ENCODE data around the gene IKBIP. TPM values are rescaled to one million over a fixed set of nuclear protein-coding genes. Genes with fewer than 3 reads are reported as not detected.

The IKBIP gene, protein sequence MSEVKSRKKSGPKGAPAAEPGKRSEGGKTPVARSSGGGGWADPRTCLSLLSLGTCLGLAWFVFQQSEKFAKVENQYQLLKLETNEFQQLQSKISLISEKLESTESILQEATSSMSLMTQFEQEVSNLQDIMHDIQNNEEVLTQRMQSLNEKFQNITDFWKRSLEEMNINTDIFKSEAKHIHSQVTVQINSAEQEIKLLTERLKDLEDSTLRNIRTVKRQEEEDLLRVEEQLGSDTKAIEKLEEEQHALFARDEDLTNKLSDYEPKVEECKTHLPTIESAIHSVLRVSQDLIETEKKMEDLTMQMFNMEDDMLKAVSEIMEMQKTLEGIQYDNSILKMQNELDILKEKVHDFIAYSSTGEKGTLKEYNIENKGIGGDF
- polyA plus RNA-seq (2012; ENCODE audit: missing spikeins), result 24.7 TPM

DNA sequence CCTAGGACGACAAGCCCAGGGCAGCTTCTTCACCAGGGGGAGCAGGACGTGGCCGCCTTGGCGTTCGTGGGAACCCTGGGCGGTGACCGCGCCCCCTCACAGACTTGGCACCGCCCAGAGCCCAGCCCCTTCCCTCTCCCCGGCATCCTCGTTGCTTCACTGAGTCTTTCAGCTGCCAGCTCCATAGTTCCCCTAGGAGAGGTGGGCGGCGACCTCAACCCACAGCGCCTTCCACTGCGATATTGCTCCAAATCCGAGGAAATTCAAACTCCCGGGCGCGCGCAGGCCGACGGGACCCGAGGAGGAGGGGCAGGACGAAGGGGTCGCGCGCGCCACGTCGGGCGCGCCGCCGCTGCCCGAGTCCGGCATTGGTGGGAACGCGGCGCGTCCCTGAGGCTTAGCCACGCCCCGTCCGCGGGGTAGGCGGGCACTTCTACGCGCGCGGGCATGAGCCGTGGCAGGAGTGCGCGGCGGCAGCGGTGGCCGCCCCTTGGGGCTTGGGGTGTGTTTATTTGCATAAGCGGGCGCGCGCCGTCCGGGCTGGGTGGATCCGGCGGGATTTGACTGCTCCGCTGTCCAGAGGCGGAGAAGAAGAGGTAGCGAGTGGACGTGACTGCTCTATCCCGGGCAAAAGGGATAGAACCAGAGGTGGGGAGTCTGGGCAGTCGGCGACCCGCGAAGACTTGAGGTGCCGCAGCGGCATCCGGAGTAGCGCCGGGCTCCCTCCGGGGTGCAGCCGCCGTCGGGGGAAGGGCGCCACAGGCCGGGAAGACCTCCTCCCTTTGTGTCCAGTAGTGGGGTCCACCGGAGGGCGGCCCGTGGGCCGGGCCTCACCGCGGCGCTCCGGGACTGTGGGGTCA lies at the start of gene IKBIP, which contains the start of gene APAF1:
IKBIP (minus strand) TSS at position 77 of the 860 bp plus-strand sequence. CDS start 87 bp downstream, outside the sequence.
APAF1 (plus strand) TSS at position 579 of the 860 bp plus-strand sequence. CDS start 3,070 bp downstream, outside the sequence.
- peak; percentile 88 for DNase-seq (ENCODE audit: insufficient read length)
- TF ChIP-seq TAF1 (IDR thresholded peaks at IDR 0.05; ENCODE audit: borderline replicate concordance, low read depth, low read length) (no peak; the same call in 1 of the 2 replicates), POLR2AphosphoS5 (IDR thresholded peaks at IDR 0.05; ENCODE audit: low read depth, low read length) (peak; percentile 86), POLR2A (IDR thresholded peaks at IDR 0.05; ENCODE audit: low read depth, low read length) (peak; percentile 89)
- FAIRE-seq, result peak; percentile 99

DNA sequence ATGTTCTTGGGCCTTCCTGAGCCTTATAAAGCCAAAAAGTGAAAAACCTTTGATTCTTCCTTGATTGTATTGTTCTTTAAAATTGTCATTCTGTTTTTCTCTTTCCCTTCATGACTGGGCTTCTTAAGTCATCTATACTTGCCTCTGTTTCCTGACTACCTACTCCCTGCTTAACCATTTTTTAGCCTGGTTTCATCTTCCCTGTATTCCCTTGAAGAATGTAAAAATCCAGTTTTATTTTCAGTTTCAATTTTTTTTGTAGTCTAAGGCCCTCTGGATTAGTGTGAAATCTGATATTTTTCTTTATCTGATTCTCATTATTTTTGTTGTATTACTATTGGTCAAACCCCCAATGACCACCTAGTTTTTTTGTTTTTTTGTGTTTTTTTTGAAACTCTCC lies 46.8 kb upstream of the IKBIP start:
- FAIRE-seq (no peak), DNase-seq (ENCODE audit: insufficient read length) (no peak)
- TF ChIP-seq TAF1 (IDR thresholded peaks at IDR 0.05; ENCODE audit: borderline replicate concordance, low read depth, low read length), result no peak
- no peak for TF ChIP-seq POLR2A (IDR thresholded peaks at IDR 0.05; ENCODE audit: low read depth, low read length)
- TF ChIP-seq POLR2AphosphoS5 (IDR thresholded peaks at IDR 0.05; ENCODE audit: low read depth, low read length), result no peak

DNA sequence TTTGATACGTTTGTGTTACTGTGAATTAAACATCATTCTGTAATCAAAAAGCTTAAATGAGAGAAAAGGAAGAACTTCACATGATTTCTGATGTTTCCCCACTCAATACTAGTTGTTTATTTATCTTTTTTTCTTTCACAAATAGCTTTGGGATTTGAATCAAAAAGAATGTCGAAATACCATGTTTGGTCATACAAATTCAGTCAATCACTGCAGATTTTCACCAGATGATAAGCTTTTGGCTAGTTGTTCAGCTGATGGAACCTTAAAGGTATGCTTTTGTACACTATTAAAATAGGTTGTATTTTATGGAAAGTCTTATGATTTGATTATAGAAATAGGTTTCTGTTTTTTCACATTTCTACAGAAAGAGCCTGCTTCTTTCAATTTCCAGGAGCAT lies 42.0 kb upstream of the IKBIP start:
- no peak for DNase-seq (ENCODE audit: insufficient read length)
- TF ChIP-seq TAF1 (IDR thresholded peaks at IDR 0.05; ENCODE audit: borderline replicate concordance, low read depth, low read length) (no peak), POLR2A (IDR thresholded peaks at IDR 0.05; ENCODE audit: low read depth, low read length) (no peak), POLR2AphosphoS5 (IDR thresholded peaks at IDR 0.05; ENCODE audit: low read depth, low read length) (no peak)
- FAIRE-seq, result no peak

DNA sequence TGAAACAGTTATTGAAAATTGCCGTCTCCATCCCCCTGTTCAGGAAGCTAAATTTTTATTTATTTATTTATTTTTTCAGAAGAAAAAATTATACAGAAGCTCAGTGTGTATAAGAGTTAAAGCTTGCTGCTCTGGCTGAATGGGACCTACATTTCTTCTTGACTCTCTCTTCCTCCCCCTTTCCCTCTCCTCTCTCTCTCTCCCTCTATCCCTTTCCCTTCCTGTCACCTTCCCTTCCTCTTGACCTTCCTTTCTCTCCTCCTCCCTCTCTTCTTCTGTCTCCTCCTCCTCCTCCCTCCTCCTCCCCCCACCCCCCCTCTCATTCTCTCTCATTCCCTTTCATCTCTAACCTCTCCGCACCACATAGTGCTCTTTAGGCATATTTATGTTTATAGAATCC lies 39.6 kb upstream of the IKBIP start:
- DNase-seq (ENCODE audit: insufficient read length) (no peak), FAIRE-seq (no peak)
- no peak for TF ChIP-seq POLR2A (IDR thresholded peaks at IDR 0.05; ENCODE audit: low read depth, low read length)

DNA sequence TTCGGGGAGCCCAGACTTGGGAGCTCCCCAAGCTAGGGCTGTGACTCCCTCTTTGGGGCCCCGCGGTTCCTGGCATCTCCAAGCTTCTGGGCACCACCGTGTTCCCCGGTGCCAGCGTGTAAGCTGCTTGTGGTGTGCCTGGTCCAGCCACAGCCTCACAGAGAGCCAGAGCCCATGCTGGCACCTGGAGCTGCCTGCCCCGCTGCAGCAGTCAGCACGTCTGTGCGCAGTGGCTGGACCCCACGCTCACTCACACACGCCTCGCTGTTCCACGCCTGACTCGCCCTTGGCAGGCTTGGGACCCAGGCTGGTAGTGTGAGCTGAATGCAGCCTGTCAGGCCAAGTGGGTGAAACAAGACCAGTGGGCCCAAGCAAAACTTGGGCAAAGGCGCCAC lies 35.0 kb upstream of the IKBIP start:
- FAIRE-seq, result no peak
- DNase-seq (ENCODE audit: insufficient read length), result no peak
- TF ChIP-seq POLR2A (IDR thresholded peaks at IDR 0.05; ENCODE audit: low read depth, low read length) (no peak), TAF1 (IDR thresholded peaks at IDR 0.05; ENCODE audit: borderline replicate concordance, low read depth, low read length) (no peak), POLR2AphosphoS5 (IDR thresholded peaks at IDR 0.05; ENCODE audit: low read depth, low read length) (no peak)

DNA sequence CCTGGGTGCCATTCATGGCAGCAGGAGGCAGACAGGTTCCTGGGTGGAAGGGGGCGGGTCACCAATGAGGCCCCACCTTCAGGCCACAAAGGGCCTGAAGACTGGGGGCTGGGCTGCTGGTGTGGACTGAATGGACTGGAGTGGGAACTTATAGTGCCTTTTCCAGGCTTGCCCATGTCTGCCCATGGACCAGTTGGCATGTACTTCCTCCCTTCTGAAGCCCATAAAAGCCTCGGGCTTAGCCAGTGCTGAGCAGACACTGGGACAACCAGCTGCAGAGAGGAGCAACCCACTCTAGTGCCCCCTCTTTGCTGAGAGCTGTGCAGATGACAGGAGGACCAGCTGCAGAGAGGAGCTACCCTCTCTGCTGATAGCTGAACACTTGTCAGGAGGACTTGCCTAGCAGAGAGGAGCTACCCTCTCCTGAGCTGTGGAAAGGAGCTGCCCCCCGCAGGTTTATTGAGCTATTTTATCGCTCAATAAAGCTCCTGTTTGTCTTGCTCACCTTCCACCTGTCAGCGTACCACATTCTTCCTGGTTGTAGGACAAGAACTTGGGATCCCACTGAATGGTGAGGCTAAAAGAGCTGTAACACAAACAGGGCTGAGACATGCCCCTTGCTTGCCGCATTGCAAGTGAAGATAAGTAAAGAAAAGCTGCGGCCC lies 34.5 kb upstream of the IKBIP start:
- no peak for TF ChIP-seq TAF1 (IDR thresholded peaks at IDR 0.05; ENCODE audit: borderline replicate concordance, low read depth, low read length)
- no peak for TF ChIP-seq POLR2A (IDR thresholded peaks at IDR 0.05; ENCODE audit: low read depth, low read length)
- TF ChIP-seq POLR2AphosphoS5 (IDR thresholded peaks at IDR 0.05; ENCODE audit: low read depth, low read length), result no peak
- no peak for DNase-seq (ENCODE audit: insufficient read length)
- FAIRE-seq, result no peak

DNA sequence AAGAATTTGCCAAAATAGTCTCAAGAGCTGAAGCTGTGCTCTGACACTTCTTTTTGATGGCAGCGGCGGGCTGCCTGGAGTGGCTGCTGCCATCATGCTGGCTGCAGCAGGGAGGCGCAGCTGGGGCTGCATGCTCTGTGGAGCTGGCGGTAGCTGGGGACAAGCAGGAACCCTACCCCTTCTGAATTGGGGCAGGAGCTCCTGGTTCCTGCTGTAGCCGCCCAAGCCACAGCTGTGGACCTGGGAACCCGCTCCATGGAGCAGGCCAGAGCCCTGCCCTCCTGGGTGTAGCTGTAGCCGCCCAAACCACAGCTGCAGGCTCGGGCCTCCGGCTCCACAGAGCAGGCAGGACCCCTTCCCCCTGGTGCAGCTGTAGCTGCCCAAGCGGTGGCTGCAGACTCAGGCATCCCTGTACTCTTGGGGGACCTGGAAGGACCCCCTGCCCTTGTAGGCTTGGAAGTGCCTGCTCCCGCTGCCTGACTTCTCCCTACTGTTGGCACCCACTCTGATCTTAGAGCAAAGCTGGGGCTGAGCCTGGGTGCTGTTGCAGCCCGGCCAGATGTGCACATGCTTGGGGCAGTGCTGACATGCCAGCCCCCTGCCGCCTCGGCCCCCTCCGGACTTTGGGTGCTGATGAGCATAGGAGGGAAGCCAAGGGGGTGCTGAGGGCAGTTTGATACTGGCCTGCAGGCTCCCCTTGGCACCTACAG lies 33.8 kb upstream of the IKBIP start:
- FAIRE-seq (no peak), DNase-seq (ENCODE audit: insufficient read length) (no peak)
- TF ChIP-seq POLR2A (IDR thresholded peaks at IDR 0.05; ENCODE audit: low read depth, low read length) (no peak), TAF1 (IDR thresholded peaks at IDR 0.05; ENCODE audit: borderline replicate concordance, low read depth, low read length) (no peak), POLR2AphosphoS5 (IDR thresholded peaks at IDR 0.05; ENCODE audit: low read depth, low read length) (no peak)

DNA sequence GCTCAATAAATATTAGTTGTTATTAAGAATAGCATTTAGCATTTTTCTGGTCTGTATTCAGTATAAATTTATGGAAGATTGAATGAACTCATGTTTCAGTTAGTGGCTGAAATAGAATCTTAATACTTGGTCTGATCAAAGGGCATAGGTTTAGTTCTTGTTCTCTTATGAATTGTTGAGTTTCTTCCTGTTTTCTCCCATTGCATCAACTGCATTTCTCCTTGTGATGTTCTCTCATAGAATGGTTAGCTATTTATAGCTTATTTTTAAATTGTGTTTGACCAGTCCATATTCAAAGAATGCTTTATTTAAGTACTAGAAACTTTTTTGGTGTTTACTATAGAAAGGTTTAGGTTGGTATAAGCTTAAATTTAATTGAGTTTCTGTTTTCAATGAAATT lies 30.3 kb upstream of the IKBIP start:
- DNase-seq (ENCODE audit: insufficient read length) (no peak), FAIRE-seq (no peak)
- no peak for TF ChIP-seq POLR2A (IDR thresholded peaks at IDR 0.05; ENCODE audit: low read depth, low read length)
- no peak for TF ChIP-seq POLR2AphosphoS5 (IDR thresholded peaks at IDR 0.05; ENCODE audit: low read depth, low read length)
- no peak for TF ChIP-seq TAF1 (IDR thresholded peaks at IDR 0.05; ENCODE audit: borderline replicate concordance, low read depth, low read length)

DNA sequence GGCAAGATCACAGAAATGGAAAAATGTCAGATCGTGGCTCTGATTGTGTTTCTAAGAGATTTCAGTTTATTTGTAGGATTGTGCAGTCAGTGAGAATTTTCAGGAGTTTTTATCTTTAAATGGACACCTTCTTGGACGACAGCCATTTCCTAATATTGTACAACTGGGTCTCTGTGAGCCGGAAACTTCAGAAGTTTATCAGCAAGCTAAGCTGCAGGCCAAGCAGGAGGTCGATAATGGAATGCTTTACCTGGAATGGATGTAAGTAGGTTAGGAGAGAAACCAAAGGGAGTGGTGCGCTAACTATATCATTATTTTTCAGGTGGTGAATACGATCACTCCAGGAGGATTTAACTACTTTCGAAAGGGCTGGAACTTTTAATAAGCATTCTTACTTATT lies 26.9 kb upstream of the IKBIP start:
- no peak for DNase-seq (ENCODE audit: insufficient read length)
- TF ChIP-seq POLR2AphosphoS5 (IDR thresholded peaks at IDR 0.05; ENCODE audit: low read depth, low read length) (no peak), TAF1 (IDR thresholded peaks at IDR 0.05; ENCODE audit: borderline replicate concordance, low read depth, low read length) (no peak), POLR2A (IDR thresholded peaks at IDR 0.05; ENCODE audit: low read depth, low read length) (no peak)
- FAIRE-seq, result no peak

DNA sequence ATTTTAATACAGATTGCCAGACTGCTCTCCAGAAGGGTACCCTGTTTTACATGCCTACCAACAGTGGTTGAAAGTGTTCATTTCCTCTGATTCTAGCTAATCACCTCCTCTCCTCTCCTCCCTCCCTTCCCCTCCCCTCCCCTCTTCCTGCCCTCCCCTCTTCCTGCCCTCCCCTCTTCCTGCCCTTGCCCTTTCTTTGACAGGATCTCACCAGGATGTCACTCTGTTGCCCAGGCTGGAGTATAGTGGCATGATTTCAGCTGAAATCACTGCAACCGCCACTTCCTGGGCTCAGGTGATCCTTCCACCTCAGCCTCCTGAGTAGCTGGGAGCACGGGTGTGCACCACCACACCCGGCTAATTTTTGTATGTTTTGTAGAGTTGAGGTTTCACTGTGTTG lies 25.2 kb upstream of the IKBIP start:
- DNase-seq (ENCODE audit: insufficient read length) (no peak), FAIRE-seq (no peak)
- no peak for TF ChIP-seq TAF1 (IDR thresholded peaks at IDR 0.05; ENCODE audit: borderline replicate concordance, low read depth, low read length)
- no peak for TF ChIP-seq POLR2A (IDR thresholded peaks at IDR 0.05; ENCODE audit: low read depth, low read length)
- no peak for TF ChIP-seq POLR2AphosphoS5 (IDR thresholded peaks at IDR 0.05; ENCODE audit: low read depth, low read length)

DNA sequence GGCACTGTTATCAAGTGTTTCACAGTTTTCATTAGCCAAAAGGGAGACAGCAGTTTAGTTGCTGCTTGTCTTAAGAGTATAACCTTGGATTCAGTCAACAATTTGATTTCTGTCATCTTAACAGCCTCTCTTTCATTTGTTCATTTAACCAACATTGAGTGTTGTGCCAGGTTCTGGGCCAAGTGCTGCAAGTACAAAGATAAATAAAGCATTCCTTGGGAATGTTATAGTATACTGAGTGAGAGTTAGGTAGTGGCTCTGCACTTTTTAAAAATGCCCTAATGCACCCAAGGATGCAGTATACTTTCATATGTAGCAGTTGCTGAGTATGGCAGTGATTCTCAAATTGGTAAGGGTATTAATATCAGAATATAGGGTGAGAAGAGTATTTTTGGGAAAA lies 15.9 kb upstream of the IKBIP start:
- FAIRE-seq, result no peak
- TF ChIP-seq POLR2A (IDR thresholded peaks at IDR 0.05; ENCODE audit: low read depth, low read length) (no peak), POLR2AphosphoS5 (IDR thresholded peaks at IDR 0.05; ENCODE audit: low read depth, low read length) (no peak), TAF1 (IDR thresholded peaks at IDR 0.05; ENCODE audit: borderline replicate concordance, low read depth, low read length) (no peak)
- DNase-seq (ENCODE audit: insufficient read length), result no peak
